EL (cell line): Measurements from ENCODE around the gene MTR.

Experiments
- DNase-seq: peaks from one replicate; pipeline ENCODE4 v3.0.0-alpha.2; 2016

Gene MTR

GRCh38 chr1:236779312-236779711 is 15.8 kb upstream of the MTR start:
- DNase-seq: no peak

- DNase-seq: no peak
Observed at GRCh38 chr1:236785477-236785876, 9.6 kb upstream of the MTR start.

GRCh38 chr1:236786453-236786852 is 8.6 kb upstream of the MTR start:
- no peak for DNase-seq

- DNase-seq: no peak
Observed at GRCh38 chr1:236794585-236795034, 482 bp upstream of the MTR start.

- DNase-seq: peak; percentile 52
Observed at GRCh38 chr1:236795757-236796667, 920 bp downstream of the MTR start.

GRCh38 chr1:236799001-236799400 is 3.9 kb downstream of the MTR start:
- no peak for DNase-seq

- peak; percentile 1 for DNase-seq
Observed at GRCh38 chr1:236800002-236800620, 5.0 kb downstream of the MTR start.

GRCh38 chr1:236800623-236801022 is 5.5 kb downstream of the MTR start:
- no peak for DNase-seq

GRCh38 chr1:236802264-236802663 is 7.2 kb downstream of the MTR start:
- DNase-seq: no peak

- no peak for DNase-seq
Observed at GRCh38 chr1:236806634-236807033, 11.5 kb downstream of the MTR start.

GRCh38 chr1:236808005-236808404 is 12.9 kb downstream of the MTR start:
- DNase-seq: no peak

- DNase-seq: peak; percentile 38
Observed at GRCh38 chr1:236808564-236809130, 13.6 kb downstream of the MTR start.

- DNase-seq: no peak
Observed at GRCh38 chr1:236809148-236809547, 14.1 kb downstream of the MTR start.

- DNase-seq: no peak
Observed at GRCh38 chr1:236810018-236810417, 14.9 kb downstream of the MTR start.

GRCh38 chr1:236812334-236813030 is 17.4 kb downstream of the MTR start:
- no peak for DNase-seq

- DNase-seq: no peak
Observed at GRCh38 chr1:236815941-236816340, 20.8 kb downstream of the MTR start.

- DNase-seq: no peak
Observed at GRCh38 chr1:236819856-236820255, 24.8 kb downstream of the MTR start.

- DNase-seq: no peak
Observed at GRCh38 chr1:236821091-236821627, 26.1 kb downstream of the MTR start.

- DNase-seq: no peak
Observed at GRCh38 chr1:236823559-236823958, 28.5 kb downstream of the MTR start.

- DNase-seq: no peak
Observed at GRCh38 chr1:236829085-236829484, 34.0 kb downstream of the MTR start.

GRCh38 chr1:236830116-236830515 is 35.0 kb downstream of the MTR start:
- no peak for DNase-seq

GRCh38 chr1:236830560-236830959 is 35.5 kb downstream of the MTR start:
- no peak for DNase-seq

- DNase-seq: no peak
Observed at GRCh38 chr1:236833575-236833974, 38.5 kb downstream of the MTR start.
